Sigmoid colon (tissue), 7 donors: ENCODE results near the gene ZFYVE26. TPM values are rescaled to one million over a fixed set of nuclear protein-coding genes. Genes with fewer than 3 reads are reported as not detected.

Experiments used
- DNase-seq: peaks from one replicate; pipeline ENCODE4 v3.0.0-alpha.2; 2019
- H3K27ac ChIP-seq, 4 donors: fragments of 200-600 bp; sonication (generic); one replicate each; pipeline ENCODE4 v1.5.1; 2016 to 2019; ENCODE audit warnings: mild to moderate bottlenecking in 1 of 4
- H3K27me3 ChIP-seq, 3 donors: fragments of 200-600 bp; sonication (generic); one replicate each; pipeline ENCODE4 v1.5.1; 2019; ENCODE audit warnings: mild to moderate bottlenecking in 1 of 3
- H3K36me3 ChIP-seq, 4 donors: fragments of 200-600 bp; sonication (generic); one replicate each; pipeline ENCODE4 v1.5.1; 2016 to 2019
- H3K4me1 ChIP-seq, 4 donors: fragments of 200-600 bp; sonication (generic); one replicate each; pipeline ENCODE4 v1.5.1; 2017 to 2019
- H3K4me3 ChIP-seq, 4 donors: fragments of 200-600 bp; sonication (generic); one replicate each; pipeline ENCODE4 v1.5.1; 2017 to 2019; ENCODE audit warnings: mild to moderate bottlenecking in 2 of 4, moderate library complexity in 1 of 4
- H3K9me3 ChIP-seq, 4 donors: fragments of 200-600 bp in 3 of 4; sonication (generic) in 3 of 4; one replicate each; pipeline versions ENCODE4 v1.5.1 to v1.6.1; 2013 to 2019
- EP300 ChIP-seq, 4 donors: sonication (generic); formaldehyde crosslinking; IDR thresholded peaks; one replicate each; pipeline ENCODE4 v1.6.1; 2017; ENCODE audit warnings: antibody characterized with exemption in 4 of 4
- POLR2A ChIP-seq, 2 donors: fragments of 450-650 bp; IDR thresholded peaks; one replicate each; pipeline ENCODE4 v1.6.1; 2016; ENCODE audit warnings: antibody characterized with exemption in 2 of 2, mild to moderate bottlenecking in 2 of 2, moderate library complexity in 2 of 2
- POLR2AphosphoS5 ChIP-seq, 4 donors: sonication (generic); formaldehyde crosslinking; IDR thresholded peaks; one replicate each; pipeline ENCODE4 v1.6.1; 2017; ENCODE audit warnings: antibody characterized with exemption in 4 of 4
- WGBS, 2 donors: extraction: QIAGEN DNeasy Blood & Tissue Kit; methylation state at CpG; one replicate each; pipeline ENCODE4 v1.1.7; 2013; 5-methylcytosine and 5-hydroxymethylcytosine counted together
- intact Hi-C: fragments of 100-400 bp; cut with DNase I; formaldehyde crosslinking; loops from one replicate; pipeline ENCODE4 v1.15.1; 2023
- polyA plus RNA-seq, 3 donors: library from polyadenylated mRNA; stranded (reverse); fragments of 200-250 nt; gene quantifications; one replicate each; pipeline ENCODE4 v1.2.3, GENCODE V29; 2013
- total RNA-seq, 4 donors: library from RNA; depleted of rRNA; stranded (reverse); fragments of >200 nt; gene quantifications; one replicate each; pipeline ENCODE4 v1.1.0, GENCODE V29; 2016
- TF ChIP-seq, protein P1 (sequence below), 4 experiments: fragments of 450-650 bp in 3 of 4; fragments of 200-600 bp in 1 of 4; IDR thresholded peaks; one replicate each; pipeline ENCODE4 v1.5.1; 2016 to 2019; ENCODE audit warnings: antibody characterized with exemption in 4 of 4, mild to moderate bottlenecking in 3 of 4, moderate library complexity in 2 of 4
- donor health status: healthy with polysubstance abuse.
- donor health status: Bipolar disorder and iron deficiency.
- donor health status: healthy.

Gene ZFYVE26
- total and polyA plus RNA-seq, 7 donors = 1.8 to 48.7 (median 16.6) TPM

DNA sequence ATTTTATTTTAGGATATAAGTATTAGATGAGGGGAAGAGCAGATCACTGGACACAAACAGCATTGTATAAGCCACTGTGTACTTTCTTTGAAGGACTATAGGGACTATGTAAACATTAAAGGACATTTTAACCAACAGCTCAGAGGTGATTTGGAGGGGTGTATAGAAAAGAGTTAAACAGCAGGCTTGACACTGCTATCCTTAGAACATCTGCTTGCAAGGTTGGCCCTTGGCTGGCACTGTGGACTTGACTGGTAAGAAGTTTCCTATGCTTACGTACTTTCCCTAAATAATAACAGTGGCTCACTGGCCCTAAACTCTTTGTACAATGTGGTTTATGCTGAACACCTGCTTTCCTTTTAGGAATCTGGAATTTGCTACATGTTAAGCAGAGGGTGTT is 28.7 kb downstream of the ZFYVE26 start:
- Histone ChIP-seq H3K27me3 (no peaks in the 10 kb centered on the region), H3K9me3 (no peaks in the 10 kb centered on the region), H3K4me3 (no peak overlapping the region), H3K27ac (no peak overlapping the region), H3K4me1 (no peaks in the 10 kb centered on the region), H3K36me3 (peaks cover 35 to 100% (median 68%) of the 10 kb centered on the region in 4 donors)
- TF ChIP-seq EP300 (IDR thresholded peaks at IDR 0.05) = no peak
- no peak for TF ChIP-seq POLR2AphosphoS5 (IDR thresholded peaks at IDR 0.05)
- TF ChIP-seq, protein P1, sequence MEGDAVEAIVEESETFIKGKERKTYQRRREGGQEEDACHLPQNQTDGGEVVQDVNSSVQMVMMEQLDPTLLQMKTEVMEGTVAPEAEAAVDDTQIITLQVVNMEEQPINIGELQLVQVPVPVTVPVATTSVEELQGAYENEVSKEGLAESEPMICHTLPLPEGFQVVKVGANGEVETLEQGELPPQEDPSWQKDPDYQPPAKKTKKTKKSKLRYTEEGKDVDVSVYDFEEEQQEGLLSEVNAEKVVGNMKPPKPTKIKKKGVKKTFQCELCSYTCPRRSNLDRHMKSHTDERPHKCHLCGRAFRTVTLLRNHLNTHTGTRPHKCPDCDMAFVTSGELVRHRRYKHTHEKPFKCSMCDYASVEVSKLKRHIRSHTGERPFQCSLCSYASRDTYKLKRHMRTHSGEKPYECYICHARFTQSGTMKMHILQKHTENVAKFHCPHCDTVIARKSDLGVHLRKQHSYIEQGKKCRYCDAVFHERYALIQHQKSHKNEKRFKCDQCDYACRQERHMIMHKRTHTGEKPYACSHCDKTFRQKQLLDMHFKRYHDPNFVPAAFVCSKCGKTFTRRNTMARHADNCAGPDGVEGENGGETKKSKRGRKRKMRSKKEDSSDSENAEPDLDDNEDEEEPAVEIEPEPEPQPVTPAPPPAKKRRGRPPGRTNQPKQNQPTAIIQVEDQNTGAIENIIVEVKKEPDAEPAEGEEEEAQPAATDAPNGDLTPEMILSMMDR (IDR thresholded peaks at IDR 0.05) = no peak
- no peak for TF ChIP-seq POLR2A (IDR thresholded peaks at IDR 0.05)
- intact Hi-C loops = no loop called here
- WGBS, 2 donors = 90 to 91% methylated on average over 1 of the region's 1 CpG
- DNase-seq = no peak

DNA sequence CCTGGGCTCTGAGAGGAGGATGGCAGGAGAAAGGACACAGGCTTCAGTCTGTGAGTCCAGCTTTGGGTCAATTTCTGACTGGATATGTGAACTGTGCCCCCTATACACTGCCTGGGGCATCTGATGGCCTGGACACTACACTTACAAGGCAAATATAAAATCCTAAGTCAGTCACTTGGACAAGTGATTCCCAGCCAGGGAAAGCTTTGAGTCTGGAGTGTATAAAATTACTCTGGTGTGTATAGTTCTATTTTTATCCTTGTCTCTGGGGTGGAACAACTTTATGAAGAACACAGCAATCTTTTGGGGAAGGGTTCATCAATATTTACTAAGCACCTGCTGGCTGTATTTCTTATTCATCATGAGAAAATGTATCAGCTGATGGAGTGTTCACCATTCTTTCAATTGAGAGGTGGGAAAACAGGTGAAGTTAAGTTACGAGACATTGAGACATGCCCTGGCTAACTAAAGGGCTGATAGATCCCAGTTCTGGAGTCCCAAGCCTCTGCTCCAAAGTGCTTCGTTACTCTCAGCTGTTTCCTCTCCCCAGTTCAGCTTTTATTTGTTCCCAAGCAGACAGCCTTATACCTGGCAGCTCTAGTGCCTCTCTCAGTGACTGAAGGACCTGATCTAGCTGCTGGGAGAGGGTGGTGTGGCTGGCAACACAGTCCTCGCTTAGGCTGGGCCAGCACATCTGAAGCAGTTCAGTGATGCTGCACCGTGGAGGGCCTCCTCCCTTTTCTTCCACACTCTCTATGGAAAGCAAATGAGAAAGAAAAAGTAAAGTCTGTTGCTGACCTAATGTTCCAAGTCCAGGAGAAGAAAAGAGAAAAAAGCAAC is 30.9 kb downstream of the ZFYVE26 start:
- WGBS, 2 donors = 93 to 96% methylated on average over 4 of the region's 4 CpGs
- H3K27ac ChIP-seq = no peak overlapping the region
- DNase-seq = no peak
- H3K36me3 ChIP-seq = peaks cover 43 to 100% (median 82%) of the 10 kb centered on the region in 4 donors
- H3K27me3 ChIP-seq = no peaks in the 10 kb centered on the region
- TF ChIP-seq POLR2AphosphoS5 (IDR thresholded peaks at IDR 0.05) = no peak
- TF ChIP-seq EP300 (IDR thresholded peaks at IDR 0.05) = no peak
- TF ChIP-seq, protein P1 (IDR thresholded peaks at IDR 0.05) = no peak
- no peak for TF ChIP-seq POLR2A (IDR thresholded peaks at IDR 0.05)
- no peak overlapping the region for H3K4me3 ChIP-seq
- H3K4me1 ChIP-seq = no peaks in the 10 kb centered on the region
- intact Hi-C loops = no loop called here
- H3K9me3 ChIP-seq = no peaks in the 10 kb centered on the region

DNA sequence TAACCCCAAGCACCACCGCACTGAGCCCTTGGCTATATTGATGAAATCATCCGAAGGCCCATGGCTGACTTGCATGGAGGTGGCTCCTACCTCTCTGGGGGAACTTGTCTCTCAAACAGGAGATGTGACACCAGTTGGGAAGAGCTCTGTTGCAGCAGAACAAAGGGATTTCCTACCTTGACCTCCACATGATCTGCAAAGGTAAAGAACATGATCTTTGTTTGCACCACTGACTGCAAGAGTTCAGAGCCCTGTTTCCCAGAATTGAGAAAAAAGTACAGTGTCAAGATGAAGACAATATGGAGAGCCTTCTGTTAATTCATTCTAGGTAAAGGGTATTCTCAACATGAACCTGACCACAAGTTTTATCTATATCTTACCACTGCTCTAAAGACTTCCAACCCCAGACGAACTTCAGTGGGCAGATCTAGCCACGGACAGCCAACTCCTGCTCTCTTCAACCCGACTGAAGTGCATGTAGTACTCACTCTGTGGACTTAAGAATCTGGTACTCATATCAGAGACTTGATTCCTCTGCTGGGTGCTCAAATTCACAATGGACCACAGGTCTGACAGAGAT is 32.1 kb downstream of the ZFYVE26 start:
- no peak for TF ChIP-seq POLR2AphosphoS5 (IDR thresholded peaks at IDR 0.05)
- Histone ChIP-seq H3K36me3 (peaks cover 45 to 100% (median 81%) of the 10 kb centered on the region in 4 donors), H3K9me3 (no peaks in the 10 kb centered on the region), H3K27me3 (no peaks in the 10 kb centered on the region), H3K4me3 (no peak overlapping the region), H3K27ac (no peak overlapping the region), H3K4me1 (no peaks in the 10 kb centered on the region)
- intact Hi-C loops = no loop called here
- no peak for DNase-seq
- WGBS, 2 donors = 89 to 98% methylated on average over 5 of the region's 5 CpGs

DNA sequence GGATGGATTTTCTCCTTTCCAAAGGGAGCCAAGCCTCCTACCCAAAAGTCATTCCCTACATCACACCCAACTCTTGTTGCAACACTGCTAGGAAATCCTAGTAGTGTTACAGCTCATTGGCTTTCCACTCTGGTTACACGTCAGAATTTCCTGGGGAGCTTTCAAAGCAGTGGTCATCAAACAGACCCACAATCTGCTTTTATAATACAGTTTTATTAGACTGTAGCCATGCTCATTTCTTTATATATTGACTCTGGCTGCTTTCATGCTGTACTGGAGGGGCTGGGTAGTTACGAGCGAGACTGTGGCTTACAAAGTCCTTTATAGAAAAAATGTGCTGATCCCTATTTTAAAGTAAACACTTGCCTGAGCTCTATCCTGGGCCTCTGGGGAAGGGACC is 34.3 kb downstream of the ZFYVE26 start:
- H3K9me3 ChIP-seq = no peaks in the 10 kb centered on the region
- H3K36me3 ChIP-seq = peaks cover 55 to 100% (median 82%) of the 10 kb centered on the region in 4 donors
- 74 to 84% methylated on average over 3 of the region's 3 CpGs for WGBS, 2 donors
- H3K4me3 ChIP-seq = no peak overlapping the region
- H3K4me1 ChIP-seq = no peaks in the 10 kb centered on the region
- no peak overlapping the region for H3K27ac ChIP-seq
- TF ChIP-seq POLR2A (IDR thresholded peaks at IDR 0.05) (no peak), EP300 (IDR thresholded peaks at IDR 0.05) (no peak), POLR2AphosphoS5 (IDR thresholded peaks at IDR 0.05) (no peak)
- TF ChIP-seq, protein P1 (IDR thresholded peaks at IDR 0.05) = no peak
- DNase-seq = no peak
- intact Hi-C loops = no loop called here
- H3K27me3 ChIP-seq = no peaks in the 10 kb centered on the region

DNA sequence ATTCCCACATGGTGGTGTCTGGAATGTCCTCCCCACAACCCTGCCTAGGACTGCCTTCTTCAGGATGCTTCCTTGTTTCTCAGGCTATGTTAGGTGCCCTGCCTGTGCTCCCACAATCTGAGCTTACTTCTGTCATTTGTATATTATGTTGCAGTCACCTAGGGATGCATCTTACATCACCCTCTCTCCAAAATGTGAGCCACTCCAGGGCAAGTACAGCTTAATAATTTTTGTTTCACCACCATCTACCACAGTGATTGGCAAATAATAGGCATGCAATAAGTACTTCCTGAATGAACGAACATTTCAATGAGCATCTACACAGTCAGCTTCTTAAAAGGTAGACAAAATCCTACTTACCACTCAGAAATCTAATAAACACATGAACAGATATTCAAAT is 37.6 kb downstream of the ZFYVE26 start:
- H3K9me3 ChIP-seq = no peaks in the 10 kb centered on the region
- intact Hi-C loops = no loop called here
- H3K4me1 ChIP-seq = no peaks in the 10 kb centered on the region
- no peak for TF ChIP-seq POLR2AphosphoS5 (IDR thresholded peaks at IDR 0.05)
- TF ChIP-seq POLR2A (IDR thresholded peaks at IDR 0.05) = no peak
- no peak for TF ChIP-seq EP300 (IDR thresholded peaks at IDR 0.05)
- TF ChIP-seq, protein P1 (IDR thresholded peaks at IDR 0.05) = no peak
- H3K4me3 ChIP-seq = no peak overlapping the region
- 90% methylated on average over 1 of the region's 1 CpG for WGBS, 2 donors
- DNase-seq = no peak
- H3K36me3 ChIP-seq = peaks cover 49 to 100% (median 85%) of the 10 kb centered on the region in 4 donors
- H3K27me3 ChIP-seq = no peaks in the 10 kb centered on the region
- H3K27ac ChIP-seq = no peak overlapping the region
